GM12878 (cell line): ENCODE measurements around the gene RAB7B.
A peak's percentile ranks its signal among the peaks of the same experiment; 100 is the strongest.

ENCODE experiments used
- CHD2 ChIP-seq: IDR thresholded peaks from 2 replicates; pipeline ENCODE4 v1.6.1; 2011; ENCODE audit warnings: low read depth, low read length, improper control_type of control experiment, borderline replicate concordance
- NR2C2 ChIP-seq: IDR thresholded peaks from 2 replicates; pipeline ENCODE4 v1.6.1; 2011; ENCODE audit warnings: borderline replicate concordance, low read depth; ENCODE audit not compliant: control insufficient read depth, insufficient read length
- POLR2AphosphoS2 ChIP-seq: IDR thresholded peaks from 2 replicates; pipeline ENCODE4 v1.6.1; 2011; ENCODE audit warnings: low read depth, mild to moderate bottlenecking, low read length, improper control_type of control experiment, moderate library complexity
- TCF12 ChIP-seq: IDR thresholded peaks from 2 replicates; pipeline ENCODE4 v1.6.1; 2011; ENCODE audit warnings: low read depth, mild to moderate bottlenecking, low read length
- TF ChIP-seq, protein P1 (sequence below): fragments of 450-650 bp; IDR thresholded peaks from 2 replicates; pipeline ENCODE4 v1.6.1; 2018; ENCODE audit warnings: mild to moderate bottlenecking, low read depth, moderate library complexity; ENCODE audit not compliant: partially characterized antibody
- TF ChIP-seq, protein P2 (sequence below): fragments of 450-650 bp; IDR thresholded peaks from 2 replicates; pipeline ENCODE4 v1.6.1; 2017; ENCODE audit warnings: borderline replicate concordance
- TF ChIP-seq, protein P3 (sequence below), 3 experiments: IDR thresholded peaks in 2 of 3; conservative IDR thresholded peaks in 1 of 3; 2 replicates each; pipeline ENCODE4 v1.5.1; 2011; ENCODE audit warnings: low read depth in 3 of 3, low read length in 3 of 3, mild to moderate bottlenecking in 3 of 3, control low read depth in 2 of 3, moderate library complexity in 2 of 3, inconsistent platforms in 1 of 3, mixed read lengths in 1 of 3; ENCODE audit not compliant: control insufficient read depth in 2 of 3, insufficient read depth in 1 of 3; ENCODE audit errors: extremely low read depth in 1 of 3

DNA sequence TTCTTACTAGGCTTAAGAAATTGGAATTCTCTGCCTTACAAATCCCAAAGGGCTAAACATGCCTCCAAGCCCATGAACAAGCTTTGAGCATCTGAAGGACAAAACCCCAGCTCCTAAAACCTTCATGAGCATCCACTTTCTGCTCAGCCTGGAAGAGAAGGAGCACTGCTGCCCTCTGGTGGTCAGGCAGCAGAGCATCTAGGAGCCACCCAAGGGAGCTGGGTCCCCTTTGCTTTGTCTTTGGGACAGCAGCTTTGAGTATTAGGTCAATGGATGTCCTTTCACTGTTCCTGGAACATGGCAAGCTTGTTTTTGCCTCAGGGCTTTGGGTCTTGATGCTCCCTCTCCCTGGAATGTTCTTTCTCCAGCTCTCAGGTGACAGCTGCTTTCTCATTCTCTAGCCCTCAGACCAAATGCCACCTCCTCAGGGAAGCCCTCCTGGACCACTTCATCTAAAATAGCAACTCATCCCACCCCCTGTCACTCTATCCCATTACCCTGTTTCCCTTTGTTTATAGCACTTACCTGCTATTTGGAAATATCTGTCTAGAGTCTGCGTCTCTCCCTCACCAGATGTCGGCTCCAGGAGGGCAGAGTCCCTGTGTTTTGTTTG is 25.7 kb downstream of the RAB7B start:
- TF ChIP-seq CHD2 (no peak), TCF12 (no peak), NR2C2 (no peak), POLR2AphosphoS2 (no peak)
- TF ChIP-seq, protein P1, sequence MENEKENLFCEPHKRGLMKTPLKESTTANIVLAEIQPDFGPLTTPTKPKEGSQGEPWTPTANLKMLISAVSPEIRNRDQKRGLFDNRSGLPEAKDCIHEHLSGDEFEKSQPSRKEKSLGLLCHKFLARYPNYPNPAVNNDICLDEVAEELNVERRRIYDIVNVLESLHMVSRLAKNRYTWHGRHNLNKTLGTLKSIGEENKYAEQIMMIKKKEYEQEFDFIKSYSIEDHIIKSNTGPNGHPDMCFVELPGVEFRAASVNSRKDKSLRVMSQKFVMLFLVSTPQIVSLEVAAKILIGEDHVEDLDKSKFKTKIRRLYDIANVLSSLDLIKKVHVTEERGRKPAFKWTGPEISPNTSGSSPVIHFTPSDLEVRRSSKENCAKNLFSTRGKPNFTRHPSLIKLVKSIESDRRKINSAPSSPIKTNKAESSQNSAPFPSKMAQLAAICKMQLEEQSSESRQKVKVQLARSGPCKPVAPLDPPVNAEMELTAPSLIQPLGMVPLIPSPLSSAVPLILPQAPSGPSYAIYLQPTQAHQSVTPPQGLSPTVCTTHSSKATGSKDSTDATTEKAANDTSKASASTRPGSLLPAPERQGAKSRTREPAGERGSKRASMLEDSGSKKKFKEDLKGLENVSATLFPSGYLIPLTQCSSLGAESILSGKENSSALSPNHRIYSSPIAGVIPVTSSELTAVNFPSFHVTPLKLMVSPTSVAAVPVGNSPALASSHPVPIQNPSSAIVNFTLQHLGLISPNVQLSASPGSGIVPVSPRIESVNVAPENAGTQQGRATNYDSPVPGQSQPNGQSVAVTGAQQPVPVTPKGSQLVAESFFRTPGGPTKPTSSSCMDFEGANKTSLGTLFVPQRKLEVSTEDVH: no peak
- TF ChIP-seq, protein P2, sequence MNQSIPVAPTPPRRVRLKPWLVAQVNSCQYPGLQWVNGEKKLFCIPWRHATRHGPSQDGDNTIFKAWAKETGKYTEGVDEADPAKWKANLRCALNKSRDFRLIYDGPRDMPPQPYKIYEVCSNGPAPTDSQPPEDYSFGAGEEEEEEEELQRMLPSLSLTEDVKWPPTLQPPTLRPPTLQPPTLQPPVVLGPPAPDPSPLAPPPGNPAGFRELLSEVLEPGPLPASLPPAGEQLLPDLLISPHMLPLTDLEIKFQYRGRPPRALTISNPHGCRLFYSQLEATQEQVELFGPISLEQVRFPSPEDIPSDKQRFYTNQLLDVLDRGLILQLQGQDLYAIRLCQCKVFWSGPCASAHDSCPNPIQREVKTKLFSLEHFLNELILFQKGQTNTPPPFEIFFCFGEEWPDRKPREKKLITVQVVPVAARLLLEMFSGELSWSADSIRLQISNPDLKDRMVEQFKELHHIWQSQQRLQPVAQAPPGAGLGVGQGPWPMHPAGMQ: no peak
- TF ChIP-seq, protein P3, sequence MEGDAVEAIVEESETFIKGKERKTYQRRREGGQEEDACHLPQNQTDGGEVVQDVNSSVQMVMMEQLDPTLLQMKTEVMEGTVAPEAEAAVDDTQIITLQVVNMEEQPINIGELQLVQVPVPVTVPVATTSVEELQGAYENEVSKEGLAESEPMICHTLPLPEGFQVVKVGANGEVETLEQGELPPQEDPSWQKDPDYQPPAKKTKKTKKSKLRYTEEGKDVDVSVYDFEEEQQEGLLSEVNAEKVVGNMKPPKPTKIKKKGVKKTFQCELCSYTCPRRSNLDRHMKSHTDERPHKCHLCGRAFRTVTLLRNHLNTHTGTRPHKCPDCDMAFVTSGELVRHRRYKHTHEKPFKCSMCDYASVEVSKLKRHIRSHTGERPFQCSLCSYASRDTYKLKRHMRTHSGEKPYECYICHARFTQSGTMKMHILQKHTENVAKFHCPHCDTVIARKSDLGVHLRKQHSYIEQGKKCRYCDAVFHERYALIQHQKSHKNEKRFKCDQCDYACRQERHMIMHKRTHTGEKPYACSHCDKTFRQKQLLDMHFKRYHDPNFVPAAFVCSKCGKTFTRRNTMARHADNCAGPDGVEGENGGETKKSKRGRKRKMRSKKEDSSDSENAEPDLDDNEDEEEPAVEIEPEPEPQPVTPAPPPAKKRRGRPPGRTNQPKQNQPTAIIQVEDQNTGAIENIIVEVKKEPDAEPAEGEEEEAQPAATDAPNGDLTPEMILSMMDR (IDR thresholded peaks at IDR 0.05 in 2 of 3, conservative IDR thresholded peaks at IDR 0.05 in 1 of 3; ENCODE audit: control insufficient read depth in 2 of 3, extremely low read depth in 1 of 3, insufficient read depth in 1 of 3, low read depth in 3 of 3, low read length in 3 of 3): peak; percentile 90 to 98 (median 93)
